Ishikawa (cell line): ENCODE measurements around the gene CHN2.

Experiments
- CEBPB ChIP-seq: IDR thresholded peaks from 2 replicates; pipeline ENCODE4 v1.6.1; 2012
- CREB1 ChIP-seq: IDR thresholded peaks from 2 replicates; pipeline ENCODE4 v1.6.1; 2012; ENCODE audit warnings: low read depth
- EGR1 ChIP-seq: IDR thresholded peaks from 2 replicates; pipeline ENCODE4 v1.6.1; 2012
- EP300 ChIP-seq: IDR thresholded peaks from 2 replicates; pipeline ENCODE4 v1.6.1; 2012; ENCODE audit warnings: borderline replicate concordance
- FOXM1 ChIP-seq: IDR thresholded peaks from 2 replicates; pipeline ENCODE4 v1.6.1; 2012; ENCODE audit warnings: low read depth, borderline replicate concordance
- MAX ChIP-seq: IDR thresholded peaks from 2 replicates; pipeline ENCODE4 v1.6.1; 2012
- NFIC ChIP-seq: IDR thresholded peaks from 2 replicates; pipeline ENCODE4 v1.6.1; 2012
- RAD21 ChIP-seq: IDR thresholded peaks from 2 replicates; pipeline ENCODE4 v1.6.1; 2012; ENCODE audit warnings: low read depth
- REST ChIP-seq: IDR thresholded peaks from 2 replicates; pipeline ENCODE4 v1.6.1; 2012; ENCODE audit warnings: low read depth, mild to moderate bottlenecking
- TAF1 ChIP-seq: IDR thresholded peaks from 2 replicates; pipeline ENCODE4 v1.6.1; 2012; ENCODE audit warnings: low read depth, mild to moderate bottlenecking
- TCF12 ChIP-seq: IDR thresholded peaks from 2 replicates; pipeline ENCODE4 v1.6.1; 2012; ENCODE audit warnings: low read depth
- TEAD4 ChIP-seq: IDR thresholded peaks from 2 replicates; pipeline ENCODE4 v1.6.1; 2012
- USF1 ChIP-seq: IDR thresholded peaks from 2 replicates; pipeline ENCODE4 v1.6.1; 2012
- YY1 ChIP-seq: IDR thresholded peaks from 2 replicates; pipeline ENCODE4 v1.6.1; 2012; ENCODE audit warnings: low read depth
- ZBTB7A ChIP-seq: IDR thresholded peaks from 2 replicates; pipeline ENCODE4 v1.6.1; 2012; ENCODE audit warnings: low read depth

Gene CHN2

GRCh38 chr7:29431686-29432085, 237.1 kb downstream of the CHN2 start:
- no peak for TF ChIP-seq EGR1
- TF ChIP-seq ZBTB7A = no peak
- TF ChIP-seq CEBPB = no peak
- TF ChIP-seq MAX = no peak
- no peak for TF ChIP-seq FOXM1
- TF ChIP-seq CREB1 = no peak
- TF ChIP-seq USF1 = no peak
- TF ChIP-seq REST = no peak
- TF ChIP-seq YY1 = no peak
- TF ChIP-seq TCF12 = no peak
- no peak for TF ChIP-seq RAD21
- TF ChIP-seq TEAD4 = no peak
- TF ChIP-seq TAF1 = no peak
- TF ChIP-seq EP300 = no peak
- TF ChIP-seq NFIC = no peak

GRCh38 chr7:29432721-29433120, 238.1 kb downstream of the CHN2 start:
- TF ChIP-seq TAF1 (no peak), TEAD4 (no peak), NFIC (no peak), RAD21 (no peak), ZBTB7A (no peak), USF1 (no peak), EP300 (no peak), CEBPB (no peak), TCF12 (no peak), MAX (no peak), EGR1 (no peak), YY1 (no peak), REST (no peak), CREB1 (no peak), FOXM1 (no peak)

GRCh38 chr7:29434380-29434768, 239.8 kb downstream of the CHN2 start:
- TF ChIP-seq CEBPB = no peak
- TF ChIP-seq TEAD4 = no peak
- no peak for TF ChIP-seq USF1

GRCh38 chr7:29435167-29435566, 240.6 kb downstream of the CHN2 start:
- TF ChIP-seq TEAD4 (no peak), USF1 (no peak), YY1 (no peak), REST (no peak), CEBPB (no peak), RAD21 (no peak), MAX (no peak), NFIC (no peak), TCF12 (no peak)
